Fibroblast of pulmonary artery (primary cell): ENCODE data around the gene KLHL26.

Source experiments
- DNase-seq: peaks from one replicate; pipeline ENCODE4 v3.0.0-alpha.2; 2010; ENCODE audit warnings: low read depth
- H3K4me3 ChIP-seq: replicated peaks from 2 replicates; pipeline ENCODE4 v1.5.1; 2011; ENCODE audit warnings: low read depth, mild to moderate bottlenecking, control low read depth, low read length, moderate library complexity
- CTCF ChIP-seq: IDR thresholded peaks from 2 replicates; pipeline ENCODE4 v1.5.1; 2011; ENCODE audit warnings: mild to moderate bottlenecking, control low read depth, low read length, inconsistent platforms; ENCODE audit errors: missing control alignments

Gene KLHL26

GRCh38 chr19:18668252-18668631 is 31.4 kb downstream of the KLHL26 start:
- no peak for DNase-seq
- no peak overlapping the region for H3K4me3 ChIP-seq
- TF ChIP-seq CTCF = no peak

GRCh38 chr19:18668744-18669523 is 32.1 kb downstream of the KLHL26 start:
- no peak overlapping the region for H3K4me3 ChIP-seq
- DNase-seq = no peak
- no peak for TF ChIP-seq CTCF

GRCh38 chr19:18669524-18669817 is 32.6 kb downstream of the KLHL26 start:
- no peak overlapping the region for H3K4me3 ChIP-seq
- no peak for DNase-seq
- no peak for TF ChIP-seq CTCF

- no peak overlapping the region for H3K4me3 ChIP-seq
Observed at GRCh38 chr19:18669883-18670282, 33.1 kb downstream of the KLHL26 start.

GRCh38 chr19:18670312-18670711 is 33.5 kb downstream of the KLHL26 start:
- H3K4me3 ChIP-seq = no peak overlapping the region
- DNase-seq = no peak
- TF ChIP-seq CTCF = no peak

More at GRCh38 chr19:18669883-18670282, 33.1 kb downstream of the KLHL26 start:
- TF ChIP-seq CTCF = no peak
- DNase-seq = no peak

GRCh38 chr19:18671303-18672043 is 34.6 kb downstream of the KLHL26 start:
- no peak overlapping the region for H3K4me3 ChIP-seq
- DNase-seq = no peak
- no peak for TF ChIP-seq CTCF

GRCh38 chr19:18672044-18672451 is 35.2 kb downstream of the KLHL26 start:
- DNase-seq = no peak
- H3K4me3 ChIP-seq = no peak overlapping the region
- TF ChIP-seq CTCF = no peak
